SIG-M5 treated with dmso at 0.1 percent for 504 hours (cell line): ENCODE results near the gene HIF3A.
"Not testable (repeated sequence)": the region's sequence is repeated elsewhere in the genome, so short reads cannot be mapped to it uniquely, and the experiment has no call there.

Experiments used
- DNase-seq: peaks from one replicate; lab custom pipeline; 2025; ENCODE audit not compliant: unreplicated experiment; lab: John Stamatoyannopoulos, UW

HIF3A gene

DNA sequence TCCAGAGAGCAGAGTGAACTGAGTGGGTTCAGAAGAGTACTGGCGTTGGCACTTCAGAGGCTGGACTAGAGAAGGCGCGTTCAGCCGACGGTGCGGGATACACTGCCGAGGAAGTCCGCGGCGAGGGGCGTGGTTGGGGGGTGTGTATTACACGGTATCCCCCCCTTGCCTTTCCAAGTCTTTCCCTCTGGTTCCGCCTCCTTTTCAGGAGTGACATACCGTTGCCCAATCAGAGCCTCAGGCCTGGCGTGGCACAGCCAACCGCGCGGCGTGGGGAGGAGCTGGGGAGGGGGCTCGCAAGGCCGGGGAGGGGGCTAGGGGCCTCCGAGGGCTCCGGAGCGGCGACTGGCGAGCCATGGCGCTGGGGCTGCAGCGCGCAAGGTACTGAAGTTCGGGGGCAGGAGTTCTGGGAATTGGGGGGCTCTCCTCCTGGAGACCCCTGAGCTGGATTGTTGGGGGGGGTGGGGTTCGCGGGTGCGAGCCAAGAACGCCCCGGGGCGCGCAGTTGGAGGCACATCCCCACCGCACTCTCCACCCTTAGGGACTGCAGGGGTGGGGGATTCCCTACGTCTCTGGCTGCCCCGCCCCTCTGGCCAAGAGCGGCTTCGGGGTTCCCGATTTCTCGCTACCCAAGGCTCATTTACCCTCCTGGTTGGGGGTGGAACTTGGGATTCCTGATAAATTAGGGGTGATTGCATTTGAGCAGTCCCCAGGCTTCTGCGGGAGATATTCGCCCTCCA is at the start of gene HIF3A:
Gene HIF3A, plus strand, starts transcription at position 321 of the 740 bp plus-strand sequence. Its CDS starts 35 bp downstream, at position 356.
- DNase-seq = no peak

DNA sequence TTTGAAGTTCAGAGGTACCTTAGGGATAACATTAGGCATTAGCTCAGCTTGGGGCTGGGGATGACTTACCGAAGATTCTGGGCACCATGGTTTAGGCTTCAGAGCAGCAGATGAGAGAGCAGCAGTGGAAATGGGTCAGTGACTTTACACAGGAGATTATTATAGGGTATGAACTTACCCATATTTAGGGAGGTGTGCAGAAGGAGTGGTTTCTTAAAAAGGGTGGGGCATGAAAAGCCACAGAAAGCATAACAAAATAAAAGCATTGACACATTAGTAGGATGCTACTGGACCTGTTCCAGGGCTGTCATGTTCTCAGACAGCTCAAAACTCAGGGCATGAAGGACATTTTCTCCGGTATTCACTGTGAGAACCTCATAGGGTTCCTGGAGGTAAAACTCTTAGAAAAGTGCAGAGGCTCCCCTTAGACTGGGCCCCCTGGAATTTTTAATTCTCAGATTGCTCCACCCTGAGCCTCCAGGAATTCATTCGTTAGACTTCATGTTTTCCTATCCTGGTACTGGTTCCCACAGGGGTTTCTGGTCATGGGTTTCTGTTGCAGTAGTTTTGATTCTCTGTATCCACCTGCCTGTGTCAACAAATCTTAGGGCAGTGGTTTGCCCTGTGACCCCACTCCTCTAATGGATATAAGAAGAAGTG is 46.6 kb upstream of the HIF3A start:
- DNase-seq = no peak

DNA sequence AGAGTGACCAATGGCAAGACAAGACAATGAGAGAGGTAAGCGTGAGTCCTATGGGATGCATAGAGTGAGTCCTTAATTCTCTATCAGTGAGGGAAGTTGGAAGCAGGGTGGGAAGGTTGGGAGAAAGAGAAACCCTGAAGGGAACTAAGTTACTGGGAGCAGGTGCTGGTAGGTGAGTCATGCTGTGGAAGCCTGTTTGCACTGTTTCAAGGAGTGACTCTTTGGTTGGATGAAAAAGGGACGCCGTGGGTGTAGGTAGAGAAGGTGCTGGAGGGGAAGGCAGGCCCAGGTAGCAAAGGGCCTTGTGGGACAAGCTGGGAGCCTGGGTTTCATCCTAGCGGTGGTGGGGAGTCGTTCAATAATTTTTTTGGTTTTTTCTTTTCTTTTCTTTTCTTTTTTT is 45.4 kb upstream of the HIF3A start:
- DNase-seq = no peak

DNA sequence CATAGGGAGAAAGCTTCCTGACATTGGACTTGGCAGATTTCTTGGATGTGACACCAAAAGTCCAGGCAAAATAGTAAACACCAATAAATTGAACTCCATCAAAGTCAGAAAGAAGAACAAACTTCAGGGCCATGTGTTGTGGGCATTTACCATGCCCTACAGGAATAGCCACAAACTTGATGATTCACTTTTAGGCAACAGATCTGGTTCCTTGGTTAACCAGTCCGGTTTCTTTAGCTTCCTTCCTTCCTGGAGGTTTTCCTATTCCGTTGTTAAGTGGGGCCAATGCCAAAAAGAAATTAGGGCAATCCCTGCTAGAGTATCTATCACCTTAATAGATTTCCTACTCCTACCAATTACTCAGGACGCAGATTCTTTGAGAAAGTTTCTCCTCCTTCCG is 42.1 kb upstream of the HIF3A start:
- no peak for DNase-seq

DNA sequence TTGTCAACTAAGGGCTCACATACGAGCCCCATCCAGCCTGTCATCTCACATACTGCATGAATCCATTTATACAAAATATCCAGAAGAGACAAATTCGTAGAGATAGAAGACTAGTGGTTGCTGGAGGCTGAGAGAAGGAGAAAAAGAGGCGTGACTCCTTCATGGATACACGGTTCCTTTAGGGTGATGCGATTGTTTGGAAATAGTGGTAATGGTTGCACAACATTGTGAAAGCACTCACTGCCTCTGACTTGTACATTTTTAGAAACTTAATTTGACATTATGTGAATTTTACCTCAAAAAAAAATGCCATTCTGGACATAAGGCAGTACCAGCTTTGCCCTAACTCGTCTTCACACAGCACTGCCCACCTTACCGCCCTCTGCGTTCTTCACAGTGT is 40.0 kb upstream of the HIF3A start:
- peak; percentile 72 for DNase-seq

DNA sequence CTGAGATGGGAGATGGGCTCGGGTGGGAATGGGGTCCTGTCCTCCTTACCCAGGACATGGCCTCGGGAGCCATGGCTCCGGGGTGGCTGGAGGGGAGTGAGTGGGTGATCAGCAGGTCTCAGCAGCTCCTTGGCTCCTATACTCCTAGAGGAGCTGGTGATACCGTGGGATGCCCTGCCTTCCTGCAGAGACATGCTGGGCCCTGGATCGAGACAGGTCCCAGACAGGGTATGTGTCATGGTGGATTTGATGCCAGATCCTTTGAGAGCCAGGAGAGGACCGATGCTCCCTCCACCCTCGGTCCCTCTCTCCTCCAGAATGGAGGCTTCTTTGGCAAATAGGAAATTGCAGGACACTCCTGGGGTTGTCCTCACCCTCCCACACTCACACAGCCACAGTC is 35.3 kb upstream of the HIF3A start:
- DNase-seq = not testable (repeated sequence)

DNA sequence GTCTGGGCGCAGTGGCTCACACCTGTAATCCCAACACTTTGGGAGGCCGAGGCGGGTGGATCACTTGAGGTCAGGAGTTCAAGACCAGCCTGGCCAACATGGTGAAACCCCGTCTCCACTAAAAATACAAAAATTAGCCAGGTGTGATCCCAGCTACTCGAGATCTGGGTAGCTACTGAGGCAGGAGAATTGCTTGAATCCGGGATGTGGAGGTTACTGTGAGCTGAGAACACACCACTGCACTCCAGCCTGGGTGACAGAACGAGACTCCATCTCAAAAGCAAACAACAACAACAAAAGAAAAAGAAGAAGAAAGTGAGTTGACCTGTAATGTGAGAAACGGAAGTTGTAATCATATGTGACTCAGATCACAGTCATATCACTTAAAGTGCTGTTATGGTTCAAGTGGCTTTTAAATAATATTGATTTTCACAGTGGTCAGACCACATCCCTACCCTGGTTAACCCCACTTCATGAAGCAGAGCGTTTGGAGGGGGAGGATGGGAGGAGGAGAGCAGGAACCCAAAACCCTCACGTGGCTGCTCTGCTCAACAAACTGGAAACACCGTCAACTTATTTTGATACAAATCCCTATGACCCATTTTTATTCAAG is 34.1 kb upstream of the HIF3A start:
- peak; percentile 74 for DNase-seq

DNA sequence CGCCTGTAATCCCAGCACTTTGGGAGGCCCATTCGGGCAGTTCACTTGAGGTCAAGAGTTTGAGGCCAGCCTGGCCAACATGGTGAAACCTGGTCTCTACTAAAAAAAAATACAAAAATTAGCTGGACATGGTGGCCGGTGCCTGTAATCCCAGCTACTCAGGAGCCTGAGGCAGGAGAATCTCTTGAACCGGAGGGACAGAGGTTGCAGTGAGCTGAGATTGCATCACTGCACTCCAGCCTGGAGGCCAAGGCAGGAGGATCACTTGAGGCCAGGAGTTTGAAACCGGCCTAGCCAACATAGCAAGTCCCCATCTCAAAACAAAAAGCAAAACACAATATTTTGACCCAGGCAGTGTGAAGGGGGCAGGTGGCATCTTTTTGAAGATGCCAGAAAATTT is 32.0 kb upstream of the HIF3A start:
- DNase-seq = not testable (repeated sequence)

DNA sequence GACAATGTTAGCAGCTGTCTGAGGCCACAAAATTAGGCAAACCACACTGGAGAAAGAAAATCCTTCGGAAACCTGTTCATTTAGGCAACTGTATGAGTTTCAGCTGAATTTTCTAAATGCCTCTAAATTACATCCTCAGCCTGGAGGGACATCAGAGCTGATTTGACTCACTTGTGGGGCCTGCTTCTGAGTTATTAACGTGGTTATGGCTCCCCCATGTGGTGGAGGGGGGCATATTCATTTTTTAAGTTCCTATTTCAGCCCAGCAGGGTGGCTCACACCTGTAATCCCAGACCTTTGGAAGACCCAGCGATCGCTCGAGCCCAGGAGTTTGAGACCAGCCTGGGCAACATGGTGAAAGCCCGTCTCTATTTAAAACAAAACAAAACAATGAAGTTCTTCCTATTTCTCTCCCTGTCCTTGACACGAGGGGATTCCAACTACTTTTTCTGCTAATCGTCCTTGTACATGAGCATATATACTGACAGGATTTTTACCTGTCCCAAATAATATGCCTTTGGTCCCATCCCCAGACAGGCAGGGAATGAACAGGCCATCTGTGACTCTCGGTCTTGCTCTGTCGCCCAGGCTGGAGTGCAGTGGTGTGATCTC is 31.5 kb upstream of the HIF3A start:
- DNase-seq = peak; percentile 77

DNA sequence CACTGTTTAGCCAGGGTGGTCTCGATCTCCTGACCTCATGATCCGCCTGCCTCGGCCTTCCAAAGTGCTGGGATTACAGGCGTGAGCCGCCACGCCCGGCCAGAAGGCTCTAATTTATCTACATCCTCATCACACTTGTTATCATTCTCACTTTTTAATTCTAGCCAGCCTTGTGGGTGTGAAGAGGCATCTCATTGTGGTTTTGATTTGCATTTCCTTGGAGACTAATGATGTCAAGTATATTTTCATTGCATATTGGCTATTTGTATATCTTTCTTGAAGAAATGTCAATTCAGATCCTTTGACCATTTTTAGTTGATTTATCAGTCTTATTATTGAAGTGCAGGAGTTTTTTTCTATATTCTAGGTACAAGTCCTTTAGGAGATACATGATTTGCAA is 27.7 kb upstream of the HIF3A start:
- DNase-seq = no peak

DNA sequence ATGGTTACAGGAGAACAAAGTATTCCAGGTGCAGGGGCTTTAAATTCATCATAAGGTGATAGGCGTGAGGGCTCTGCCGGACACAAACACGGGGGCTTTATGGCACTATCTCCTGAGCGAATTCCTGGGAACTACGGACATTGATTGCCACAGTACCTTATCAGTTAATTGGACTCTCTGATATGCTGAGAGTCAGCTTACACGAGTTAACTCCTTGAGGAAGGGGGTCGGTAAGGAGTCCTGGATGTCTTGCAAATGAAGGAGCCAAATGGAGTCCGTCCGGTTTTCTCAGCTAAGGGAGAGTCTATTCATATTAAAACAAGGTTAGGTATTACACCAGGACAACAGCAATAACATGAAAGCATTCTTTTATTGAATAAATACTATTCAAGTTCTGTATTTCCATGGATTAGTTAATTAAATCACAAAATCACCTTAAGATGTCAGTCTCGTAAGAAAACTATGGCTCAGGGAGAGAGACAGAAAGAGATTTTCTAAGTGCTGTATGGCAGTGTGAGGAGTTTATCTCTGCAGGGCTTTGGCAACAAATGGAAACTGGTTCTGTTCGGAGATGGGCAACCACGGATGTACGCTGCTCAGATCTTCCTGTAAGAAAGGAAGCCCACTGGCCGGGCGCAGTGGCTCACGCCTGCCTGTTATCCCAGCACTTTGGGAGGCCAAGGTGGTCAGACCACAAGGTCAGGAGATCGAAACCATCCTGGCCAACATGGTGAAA is 26.2 kb upstream of the HIF3A start:
- DNase-seq = no peak

DNA sequence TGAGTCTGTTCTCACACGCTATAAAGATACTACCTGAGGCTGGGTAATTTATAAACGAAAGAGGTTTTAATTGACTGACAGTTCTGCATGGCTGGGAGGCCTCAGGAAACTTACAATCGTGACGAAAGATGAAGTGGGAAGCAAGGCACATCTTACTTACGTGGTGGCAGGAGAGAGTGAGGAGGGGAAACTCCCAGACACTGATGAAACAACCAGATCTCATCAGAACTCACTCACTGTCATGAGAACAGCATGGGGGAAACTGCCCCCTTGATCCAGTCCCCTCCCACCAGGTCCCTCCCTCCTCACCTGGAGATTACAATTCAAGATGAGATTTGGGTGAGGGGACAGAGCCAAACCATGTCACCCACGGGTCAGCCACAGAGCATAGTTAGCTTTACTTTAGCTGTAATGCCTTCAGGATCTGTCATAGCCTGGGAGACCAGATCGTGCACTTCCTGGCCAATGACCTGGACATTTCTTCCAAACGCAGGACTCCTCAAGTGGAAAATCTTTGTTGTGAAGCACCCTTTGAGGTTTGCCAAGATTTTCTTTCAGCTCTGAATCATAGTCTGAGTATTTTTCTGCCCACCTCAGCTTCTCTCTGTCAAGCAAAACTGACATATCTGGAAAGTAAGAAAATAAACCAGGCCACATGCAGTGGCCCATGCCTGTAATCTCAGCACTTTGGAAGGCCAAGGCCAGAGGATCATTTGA is 25.2 kb upstream of the HIF3A start:
- DNase-seq = no peak

DNA sequence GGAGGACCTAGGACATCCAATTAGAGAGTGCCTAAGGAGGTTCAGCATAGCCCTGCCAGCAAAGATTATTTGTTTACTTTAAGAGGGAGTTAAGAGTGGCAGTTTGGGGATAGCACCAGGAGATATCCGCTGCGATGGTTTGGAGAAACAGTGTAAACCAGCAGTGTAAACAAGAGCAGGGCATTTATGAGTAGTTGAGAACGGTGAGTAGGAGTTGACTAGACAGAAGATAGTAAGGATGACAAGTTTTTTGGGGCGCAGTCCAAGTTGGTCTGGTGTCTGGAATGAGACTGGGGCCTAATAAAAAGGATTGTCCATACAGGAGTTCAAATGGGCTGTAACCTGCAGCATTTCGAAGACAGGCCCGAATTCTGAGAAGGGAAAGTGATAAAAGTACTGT is 22.9 kb upstream of the HIF3A start:
- DNase-seq = not testable (repeated sequence)

DNA sequence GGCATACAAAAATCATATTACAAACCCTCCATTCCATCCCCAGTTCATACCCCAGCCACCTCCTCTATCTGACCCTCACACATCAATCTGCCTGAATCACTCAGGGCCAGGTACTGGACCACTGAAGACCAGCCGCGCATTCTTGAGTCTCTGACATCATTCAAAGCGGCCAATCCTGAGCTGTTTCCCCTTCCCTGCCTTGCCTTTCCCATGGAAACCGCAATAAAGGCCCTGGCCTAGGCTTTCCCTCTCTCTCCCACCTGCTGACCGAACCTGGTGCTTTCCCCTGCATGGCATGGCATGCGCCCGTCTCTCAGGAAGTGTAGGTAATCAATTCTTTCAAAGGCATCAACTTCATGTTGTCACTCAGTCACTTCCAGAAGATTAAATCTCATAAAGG is 17.7 kb upstream of the HIF3A start:
- no peak for DNase-seq

DNA sequence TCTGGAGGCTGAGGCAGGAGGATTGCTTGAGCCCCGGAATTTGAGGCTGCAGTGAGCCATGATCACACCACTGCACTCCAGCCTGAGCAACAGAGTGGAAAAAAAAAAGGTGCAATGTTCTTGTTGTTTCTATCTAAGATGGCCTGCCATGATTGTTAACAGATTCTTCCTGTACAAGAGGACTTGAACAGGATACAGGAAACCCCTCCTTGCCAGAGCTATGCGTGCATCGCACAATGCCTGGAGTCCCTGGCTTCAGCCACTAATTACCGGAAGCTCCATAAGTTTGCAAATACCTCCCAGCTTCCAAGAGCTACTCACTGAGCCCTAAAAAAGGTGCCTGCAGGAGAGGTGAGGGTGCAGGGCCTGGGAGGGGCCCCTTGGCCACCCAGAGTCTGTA is 13.1 kb upstream of the HIF3A start:
- no peak for DNase-seq

DNA sequence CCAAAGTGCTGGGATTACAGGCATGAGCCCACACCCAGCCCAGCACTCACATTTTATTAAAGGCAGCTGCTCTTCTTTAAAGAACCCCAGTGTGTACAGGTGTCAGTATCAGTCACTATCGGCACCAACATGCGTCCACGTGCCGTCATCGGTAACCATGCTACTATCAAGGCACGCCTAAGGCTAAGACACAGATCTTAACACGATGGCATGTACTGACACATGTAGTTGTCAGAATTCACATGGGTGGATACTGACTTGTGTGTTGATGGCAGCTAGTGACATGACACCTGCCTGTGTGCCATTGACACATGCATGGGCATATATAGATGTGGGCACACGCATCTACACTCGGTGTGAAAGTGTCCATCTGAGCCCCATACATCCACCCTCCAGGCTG is 12.2 kb upstream of the HIF3A start:
- DNase-seq = no peak

DNA sequence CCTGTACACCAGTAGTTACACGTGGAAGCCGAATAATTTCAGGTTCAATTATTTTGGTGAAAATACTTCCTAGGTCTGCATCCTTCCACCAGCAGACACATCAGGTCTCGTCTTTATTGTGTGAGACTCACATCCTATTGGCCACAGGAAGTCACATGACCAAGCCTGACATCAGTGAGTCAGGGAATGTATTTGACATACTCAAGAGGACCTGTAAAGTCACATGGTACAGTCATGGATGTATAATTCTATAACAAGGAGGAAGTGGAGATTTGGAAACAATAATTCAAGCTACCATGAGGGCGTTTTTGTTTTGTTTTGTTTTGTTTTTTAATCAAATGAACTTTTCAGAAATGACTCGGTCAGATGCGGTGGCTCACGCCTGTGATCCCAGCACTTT is 9.3 kb upstream of the HIF3A start:
- DNase-seq = no peak

DNA sequence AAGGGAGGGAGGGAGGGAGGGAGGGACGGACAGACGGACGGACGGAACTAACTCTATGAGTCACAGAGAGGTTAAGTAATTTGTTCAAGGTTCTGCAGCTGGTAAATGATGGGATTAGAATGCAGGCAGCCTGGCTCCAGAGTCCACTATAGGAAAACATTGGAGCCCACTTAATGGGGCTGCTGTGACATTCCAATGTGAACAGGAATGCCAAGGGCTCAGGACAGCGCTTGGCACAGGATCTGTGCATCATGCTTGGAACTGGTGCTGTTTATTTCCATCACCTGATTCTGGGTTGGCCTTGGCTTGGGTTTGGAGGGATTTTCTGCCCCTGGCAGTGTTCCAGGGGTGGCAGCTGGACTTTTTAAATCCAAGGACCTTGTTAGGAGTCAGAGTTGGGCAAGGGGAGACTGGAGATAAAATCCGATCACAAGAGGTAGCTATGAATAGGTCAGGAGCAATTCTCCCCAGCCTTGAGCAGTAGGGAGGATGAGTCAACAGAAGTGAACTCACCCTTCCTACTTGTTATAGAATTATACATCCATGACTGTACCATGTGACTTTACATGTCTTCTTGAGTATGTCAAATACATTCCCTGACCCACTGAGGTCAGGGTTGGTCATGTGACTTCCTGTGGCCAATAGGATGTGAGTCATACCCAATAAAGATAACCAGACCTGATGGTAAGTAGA is 7.8 kb upstream of the HIF3A start:
- no peak for DNase-seq

DNA sequence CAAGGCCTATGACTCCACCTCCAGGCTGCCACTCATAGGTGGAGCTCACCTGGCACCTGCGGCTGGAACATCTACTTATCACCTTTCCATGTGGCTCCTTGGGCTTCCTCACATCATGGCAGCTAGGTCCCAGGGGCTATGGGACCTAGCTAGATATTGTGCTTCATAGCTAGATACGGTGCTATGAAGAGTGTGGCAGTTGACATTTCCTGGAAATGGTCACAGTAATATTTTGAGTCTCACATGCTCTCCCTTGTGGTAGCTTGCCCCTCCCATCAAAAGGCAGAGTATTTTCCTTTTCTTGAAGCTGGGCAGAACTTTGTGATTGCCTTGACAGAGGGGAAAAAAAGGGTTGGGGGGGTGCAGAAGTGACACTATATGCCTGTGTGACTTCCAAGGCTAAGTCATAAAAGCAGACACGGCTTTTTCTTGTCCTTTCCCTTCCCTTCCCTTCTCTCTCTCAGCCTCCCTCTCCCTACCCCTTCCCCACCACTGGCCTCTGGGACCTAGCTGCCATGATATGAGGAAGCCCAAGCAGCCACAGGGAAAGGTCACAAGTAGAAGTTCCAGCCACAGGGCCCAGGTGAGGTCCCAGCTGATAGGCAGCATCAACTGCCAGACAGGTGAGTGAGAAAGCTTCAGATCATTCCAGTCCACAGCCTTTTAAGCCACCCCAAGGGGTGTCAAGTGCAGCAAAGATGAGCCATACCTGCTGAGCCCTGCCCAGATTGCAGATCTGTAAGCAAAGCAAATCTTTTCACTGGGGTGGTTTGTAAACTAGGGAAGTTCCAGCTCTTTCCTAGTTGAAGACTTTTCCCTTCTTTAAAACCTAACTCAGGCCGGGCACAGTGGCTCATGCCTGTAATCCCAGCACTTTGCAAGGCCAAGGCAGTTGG is 6.9 kb upstream of the HIF3A start:
- DNase-seq = no peak
